H1 (cell line): ENCODE measurements around the gene ASB6. TPM values are rescaled to one million over a fixed set of nuclear protein-coding genes. Genes with fewer than 3 reads are reported as not detected.

Experiments
- CTCF ChIA-PET: fragments of 300-600 bp; sonication (Branson Sonifier 250); formaldehyde crosslinking; loops from one replicate; lab custom pipeline; 2021; ENCODE audit not compliant: partially characterized antibody; lab: Charles Lee
- POLR2A ChIA-PET: fragments of 300-600 bp; sonication (Branson Sonifier 250); formaldehyde crosslinking; loops from one replicate; lab custom pipeline; 2021; ENCODE audit warnings: inconsistent platforms; ENCODE audit not compliant: partially characterized antibody; lab: Charles Lee
- DNase-seq, 2 experiments: peaks; one replicate each; pipeline versions ENCODE4 v3.0.0 to v3.0.0-alpha.2; 2010 to 2022; ENCODE audit warnings: low spot score in 2 of 2, low read depth in 1 of 2, mixed read lengths in 1 of 2
- FAIRE-seq: peaks from 2 replicates; lab custom pipeline; 2011; peaks lifted over from hg19 to GRCh38; lab: Jason Lieb, UNC
- H2AFZ ChIP-seq: 2 replicates; pipeline ENCODE4 v1.8.1; 2012; ENCODE audit warnings: low read length, inconsistent platforms
- H2AK5ac ChIP-seq: 2 replicates; pipeline ENCODE4 v1.6.1; 2013; ENCODE audit warnings: low read depth, low read length
- H2BK120ac ChIP-seq: replicated peaks from 2 replicates; pipeline ENCODE3; 2013; ENCODE audit warnings: low read depth, low read length, inconsistent platforms
- H2BK12ac ChIP-seq: 2 replicates; pipeline ENCODE4 v1.6.1; 2013; ENCODE audit warnings: low read depth, low read length
- H2BK15ac ChIP-seq: 2 replicates; pipeline ENCODE4 v1.6.1; 2013; ENCODE audit warnings: low read length
- H2BK20ac ChIP-seq: 2 replicates; pipeline ENCODE4 v1.6.1; 2013; ENCODE audit warnings: low read length
- H2BK5ac ChIP-seq: 2 replicates; pipeline ENCODE4 v1.6.1; 2013; ENCODE audit warnings: low read depth, low read length
- H3K14ac ChIP-seq: 2 replicates; pipeline ENCODE4 v1.6.1; 2013; ENCODE audit warnings: inconsistent platforms; ENCODE audit not compliant: insufficient read length
- H3K18ac ChIP-seq: 2 replicates; pipeline ENCODE4 v1.6.1; 2013; ENCODE audit warnings: low read length; ENCODE audit errors: extremely low read depth
- H3K23ac ChIP-seq: 2 replicates; pipeline ENCODE4 v1.6.1; 2013; ENCODE audit warnings: inconsistent platforms; ENCODE audit not compliant: insufficient read length
- H3K23me2 ChIP-seq: 2 replicates; pipeline ENCODE4 v1.6.1; 2013; ENCODE audit warnings: low read depth, low read length
- H3K27ac ChIP-seq: 2 replicates; pipeline ENCODE4 v1.6.1; 2011; ENCODE audit warnings: low read depth, low read length, inconsistent platforms
- H3K27me3 ChIP-seq, 4 experiments: replicated peaks in 1 of 4; 1 replicate in 1 of 4; 2 replicates in 3 of 4; pipeline versions ENCODE4 v1.6.1 to v1.8.1; 2011 to 2013; ENCODE audit warnings: low read length in 3 of 4, mild to moderate bottlenecking in 3 of 4, inconsistent platforms in 2 of 4, mixed read lengths in 2 of 4, moderate library complexity in 1 of 4; ENCODE audit not compliant: control insufficient read depth in 3 of 4, insufficient read depth in 3 of 4; ENCODE audit errors: extremely low read depth in 1 of 4
- H3K36me3 ChIP-seq, 4 experiments: 2 replicates each; pipeline versions ENCODE4 v1.6.1 to v1.8.1; 2011 to 2013; ENCODE audit warnings: mild to moderate bottlenecking in 4 of 4, low read length in 3 of 4, moderate library complexity in 2 of 4, control low read depth in 1 of 4, inconsistent platforms in 1 of 4; ENCODE audit not compliant: insufficient read depth in 4 of 4, control insufficient read depth in 2 of 4
- H3K4ac ChIP-seq: replicated peaks from 2 replicates; pipeline ENCODE3; 2013; ENCODE audit warnings: low read length, low read depth, mixed read lengths, inconsistent platforms; ENCODE audit not compliant: insufficient read length
- H3K4me1 ChIP-seq, 4 experiments: replicated peaks in 1 of 4; 1 replicate in 1 of 4; 2 replicates in 3 of 4; pipeline versions ENCODE4 v1.6.1 to v1.8.1; 2011 to 2013; ENCODE audit warnings: low read length in 3 of 4, inconsistent platforms in 2 of 4, mixed read lengths in 1 of 4; ENCODE audit not compliant: insufficient read depth in 4 of 4, control insufficient read depth in 3 of 4
- H3K4me2 ChIP-seq, 2 experiments: 2 replicates each; pipeline versions ENCODE4 v1.6.1 to v1.8.1; 2011 to 2013; ENCODE audit warnings: low read depth in 2 of 2, low read length in 2 of 2, control low read depth in 1 of 2, inconsistent platforms in 1 of 2, mild to moderate bottlenecking in 1 of 2; ENCODE audit not compliant: insufficient read depth in 1 of 2
- H3K4me3 ChIP-seq, 4 experiments: fragments of 200-600, 300-600 bp in 1 of 4; sonication (generic), shearing (Covaris generic), sonication (Bioruptor Twin) in 1 of 4; 2 replicates each; pipeline versions ENCODE4 v1.5.1 to v1.8.1; 2011 to 2016; ENCODE audit warnings: low read length in 4 of 4, low read depth in 3 of 4, control low read depth in 2 of 4, inconsistent platforms in 2 of 4, mild to moderate bottlenecking in 2 of 4, mixed read lengths in 1 of 4, moderate library complexity in 1 of 4; ENCODE audit not compliant: insufficient read depth in 2 of 4; ENCODE audit errors: extremely low read depth in 1 of 4
- H3K56ac ChIP-seq: replicated peaks from 2 replicates; pipeline ENCODE3; 2013; ENCODE audit warnings: low read depth, mild to moderate bottlenecking, mixed read lengths, low read length, inconsistent platforms; ENCODE audit not compliant: insufficient read length
- H3K79me1 ChIP-seq: 2 replicates; pipeline ENCODE4 v1.6.1; 2013; ENCODE audit warnings: low read depth, low read length, control low read depth
- H3K79me2 ChIP-seq, 2 experiments: 2 replicates each; pipeline versions ENCODE4 v1.6.1 to v1.8.1; 2012 to 2013; ENCODE audit warnings: low read length in 2 of 2, mild to moderate bottlenecking in 2 of 2, inconsistent platforms in 1 of 2; ENCODE audit not compliant: insufficient read depth in 2 of 2, control insufficient read depth in 1 of 2
- H3K9ac ChIP-seq, 4 experiments: replicated peaks in 1 of 4; 1 replicate in 1 of 4; 2 replicates in 3 of 4; pipeline versions ENCODE4 v1.6.1 to v1.8.1; 2011 to 2013; ENCODE audit warnings: low read depth in 3 of 4, low read length in 3 of 4, control low read depth in 2 of 4, mild to moderate bottlenecking in 2 of 4, moderate library complexity in 2 of 4, inconsistent platforms in 1 of 4; ENCODE audit errors: extremely low read depth in 1 of 4
- H3K9me3 ChIP-seq, 2 experiments: 2 replicates each; pipeline versions ENCODE4 v1.6.1 to v1.8.1; 2012 to 2013; ENCODE audit warnings: mild to moderate bottlenecking in 2 of 2, moderate library complexity in 2 of 2, control low read depth in 1 of 2, inconsistent platforms in 1 of 2, low read depth in 1 of 2, low read length in 1 of 2, mixed read lengths in 1 of 2; ENCODE audit not compliant: insufficient read depth in 2 of 2
- H4K20me1 ChIP-seq, 2 experiments: replicated peaks in 1 of 2; 2 replicates each; pipeline versions ENCODE3 to v1.8.1; 2011 to 2013; ENCODE audit warnings: inconsistent platforms in 2 of 2, low read length in 2 of 2, mild to moderate bottlenecking in 1 of 2; ENCODE audit not compliant: insufficient read depth in 2 of 2, control insufficient read depth in 1 of 2
- H4K5ac ChIP-seq: 2 replicates; pipeline ENCODE4 v1.6.1; 2013; ENCODE audit warnings: low read length, low read depth, mixed read lengths, inconsistent platforms; ENCODE audit not compliant: insufficient read length
- H4K8ac ChIP-seq: 2 replicates; pipeline ENCODE4 v1.8.0; 2013; ENCODE audit warnings: mild to moderate bottlenecking, moderate library complexity, low read length, inconsistent platforms; ENCODE audit not compliant: insufficient read depth; ENCODE audit errors: extremely low read depth
- H4K91ac ChIP-seq: replicated peaks from 2 replicates; pipeline ENCODE3; 2013; ENCODE audit warnings: low read length, mixed read lengths, inconsistent platforms; ENCODE audit not compliant: insufficient read length
- EZH2 ChIP-seq: fragments of 200-600 bp; sonication (generic); IDR thresholded peaks from 2 replicates; pipeline ENCODE4 v1.7.1; 2012; ENCODE audit warnings: low read depth, mild to moderate bottlenecking, moderate library complexity, low read length, inconsistent platforms; ENCODE audit not compliant: severe bottlenecking
- KDM1A ChIP-seq: fragments of 200-600, 300-600 bp; sonication (generic); IDR thresholded peaks from 2 replicates; pipeline ENCODE4 v1.7.1; 2016; ENCODE audit warnings: mild to moderate bottlenecking, low read length, borderline replicate concordance
- NRF1 ChIP-seq: IDR thresholded peaks from 2 replicates; pipeline ENCODE4 v1.6.1; 2011; ENCODE audit warnings: mild to moderate bottlenecking, low read depth, low read length, improper control_type of control experiment
- RAD21 ChIP-seq, 2 experiments: IDR thresholded peaks in 1 of 2; conservative IDR thresholded peaks in 1 of 2; 2 replicates each; pipeline ENCODE4 v1.6.1; 2011; ENCODE audit warnings: low read depth in 2 of 2, low read length in 2 of 2, improper control_type of control experiment in 1 of 2, inconsistent platforms in 1 of 2, mild to moderate bottlenecking in 1 of 2, moderate library complexity in 1 of 2
- SAP30 ChIP-seq: fragments of 300-600 bp; sonication (generic); IDR thresholded peaks from 2 replicates; pipeline ENCODE4 v1.7.1; 2012; ENCODE audit warnings: low read length, moderate library complexity, mild to moderate bottlenecking, inconsistent platforms; ENCODE audit not compliant: insufficient read depth, insufficient replicate concordance
- TAF1 ChIP-seq: IDR thresholded peaks from 2 replicates; pipeline ENCODE4 v1.6.1; 2011; ENCODE audit warnings: mild to moderate bottlenecking, low read depth, low read length
- WGBS, 2 experiments: shearing (Covaris generic) in 1 of 2; methylation state at CpG; one replicate each; pipeline versions ENCODE4 v1.1.6 to v1.1.7; 2013 to 2015; ENCODE audit warnings: low lambda C conversion rate in 2 of 2, mixed read lengths in 2 of 2, inconsistent platforms in 1 of 2, low coverage in 1 of 2, missing lambda C conversion rate in 1 of 2; ENCODE audit not compliant: insufficient replicate concordance in 2 of 2, insufficient coverage in 1 of 2, insufficient read length in 1 of 2; ENCODE audit errors: extremely low coverage in 1 of 2, missing lambda C conversion rate in 1 of 2; 5-methylcytosine and 5-hydroxymethylcytosine counted together
- long read RNA-seq, 2 experiments: library from RNA in 1 of 2; library from capped mRNA in 1 of 2; stranded (forward); transcript quantifications; one replicate each; pipeline ENCODE4 v2.0.0, GENCODE V29; 2021; ENCODE audit warnings: inconsistent platforms in 1 of 2
- polyA minus RNA-seq, 3 experiments: library from RNA; depleted of rRNA, polyadenylated mRNA; stranded (reverse); fragments of >200 nt; gene quantifications; 1 replicate in 2 of 3; 2 replicates in 1 of 3; pipeline ENCODE4 v1.2.3, GENCODE V29; 2011
- polyA plus RNA-seq, 7 experiments: library from polyadenylated mRNA; depleted of rRNA in 3 of 7; stranded (reverse) in 5 of 7; unstranded in 2 of 7; fragments of >200 nt in 5 of 7; fragments of 200-250 nt in 2 of 7; gene quantifications; 1 replicate in 5 of 7; 2 replicates in 1 of 7; 4 replicates in 1 of 7; pipeline versions ENCODE4 v1.2.1 to v1.2.3, GENCODE V29; 2011 to 2013; ENCODE audit warnings: missing spikeins in 2 of 7, mixed read lengths in 2 of 7
- total RNA-seq: library from RNA; stranded (reverse); fragmentation: NEBNext Ultra II Directional; extraction: Animal tissue kit (Norgen Biotek cat#: 25700); gene quantifications from 2 replicates; pipeline ENCODE4 v1.2.1, GENCODE V29; 2021

The ASB6 gene, protein sequence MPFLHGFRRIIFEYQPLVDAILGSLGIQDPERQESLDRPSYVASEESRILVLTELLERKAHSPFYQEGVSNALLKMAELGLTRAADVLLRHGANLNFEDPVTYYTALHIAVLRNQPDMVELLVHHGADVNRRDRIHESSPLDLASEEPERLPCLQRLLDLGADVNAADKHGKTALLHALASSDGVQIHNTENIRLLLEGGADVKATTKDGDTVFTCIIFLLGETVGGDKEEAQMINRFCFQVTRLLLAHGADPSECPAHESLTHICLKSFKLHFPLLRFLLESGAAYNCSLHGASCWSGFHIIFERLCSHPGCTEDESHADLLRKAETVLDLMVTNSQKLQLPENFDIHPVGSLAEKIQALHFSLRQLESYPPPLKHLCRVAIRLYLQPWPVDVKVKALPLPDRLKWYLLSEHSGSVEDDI
- 17.3 TPM in 2 replicates for total RNA-seq
- 14.0 and 19.7 TPM in 2 replicates for polyA plus RNA-seq (2011; rRNA removed)
- 16.1 TPM for polyA plus RNA-seq (2011; cell fraction: cytosol; rRNA removed)
- 28.1 TPM for polyA plus RNA-seq (2011; cell fraction: nucleus; rRNA removed)
- 9.6 to 16.5 TPM (median 14.9 TPM) in 4 replicates for polyA plus RNA-seq (2012, experiment 1 of 2)
- polyA plus RNA-seq (2012, experiment 2 of 2) = 14.4 TPM
- 12.1 TPM for polyA plus RNA-seq (2013, experiment 1 of 2)
- 12.0 TPM for polyA plus RNA-seq (2013, experiment 2 of 2)
- polyA minus RNA-seq (2011; rRNA and poly(A)+ RNA removed) = 8.4 and 11.0 TPM in 2 replicates
- polyA minus RNA-seq (2011; cell fraction: cytosol; rRNA and poly(A)+ RNA removed) = 7.3 TPM
- polyA minus RNA-seq (2011; cell fraction: nucleus; rRNA and poly(A)+ RNA removed) = 9.7 TPM
- long read RNA-seq, experiment 1, partial matches to known transcripts = 0 of 15 reads
- long read RNA-seq, experiment 1, other reads (novel, unspliced or antisense) = 11 of 15 reads
- long read RNA-seq, experiment 2 = 0 reads

DNA sequence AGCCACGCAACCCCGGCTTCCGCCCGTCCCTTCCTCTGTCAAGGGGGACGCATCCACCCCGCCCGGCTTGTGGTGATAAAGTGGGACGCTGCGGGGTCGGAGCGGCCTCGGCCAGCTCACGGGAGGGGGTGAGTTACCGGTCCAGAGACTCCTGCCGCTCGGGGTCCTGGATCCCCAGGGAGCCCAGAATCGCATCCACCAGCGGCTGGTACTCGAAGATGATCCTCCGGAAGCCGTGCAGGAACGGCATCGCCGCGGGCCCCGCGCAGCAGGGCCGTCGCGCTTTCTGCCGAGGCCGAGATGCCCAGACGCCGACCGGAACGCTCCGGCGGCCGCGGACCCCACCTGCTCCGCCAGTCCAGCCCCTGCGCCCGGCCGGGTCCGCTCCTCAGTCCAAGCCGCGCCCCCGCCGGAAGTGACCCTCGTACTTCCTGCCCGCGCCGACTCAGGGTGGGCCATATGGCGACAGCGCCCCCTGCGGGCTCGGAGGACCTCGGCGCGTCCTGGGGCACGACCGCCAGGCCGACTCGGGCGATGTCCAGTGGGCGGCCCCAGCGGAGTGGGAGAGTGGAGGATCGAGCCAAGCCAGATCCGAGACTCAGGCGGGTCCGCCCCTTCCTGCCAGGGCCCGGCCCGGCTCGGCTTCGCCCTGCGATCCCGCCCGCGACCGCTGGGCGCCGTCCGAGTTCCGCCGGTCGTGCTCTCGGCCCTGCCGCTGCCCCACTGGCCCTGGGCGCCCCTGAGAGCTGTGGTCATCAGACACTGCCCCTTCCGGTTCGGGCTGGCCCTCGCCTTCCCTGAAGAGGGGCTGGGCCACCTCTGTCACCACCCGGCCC lies at the start of gene ASB6:
Gene ASB6 (minus strand): TSS at position 402 of the 836 bp plus-strand sequence. CDS start 152 bp downstream, at position 250.
- Histone ChIP-seq H3K4me3 (peak within 1 kb of the TSS; percentile 66 to 98 (median 84)), H4K8ac (peak within 1 kb of the TSS; percentile 81), H2BK12ac (no peak within 1 kb of the TSS), H2BK20ac (no peak within 1 kb of the TSS), H2AFZ (peak within 1 kb of the TSS; percentile 96), H2BK5ac (0 out of 2 replicates have a peak within 1 kb of the TSS, but pooled peaks have one; percentile 20), H2BK120ac (no peak within 1 kb of the TSS), H2AK5ac (no peak within 1 kb of the TSS), H3K36me3 (peaks cover 0 to 18% (median 9%) of the 10 kb centered on the region in 4 experiments; a peak in 5 of 8 replicates), H3K79me2 (peaks cover 0 to 13% of the 10 kb centered on the region in 2 experiments; a peak in 2 of 4 replicates), H3K18ac (peak within 1 kb of the TSS; percentile 71), H2BK15ac (no peak within 1 kb of the TSS), H3K27ac (no peak within 1 kb of the TSS), H3K4me1 (peaks cover 0 to 10% (median 6%) of the 10 kb centered on the region in 4 experiments; a peak in 4 of 7 replicates), H3K9me3 (no peaks in the 10 kb centered on the region), H3K9ac (peak within 1 kb of the TSS; percentile 42 to 82 (median 70)), H3K79me1 (peaks cover 4% of the 10 kb centered on the region), H3K23me2 (peaks cover 8% of the 10 kb centered on the region; the same call in 1 of the 2 replicates), H3K23ac (no peak within 1 kb of the TSS), H4K91ac (peak within 1 kb of the TSS; percentile 91), H4K5ac (peak within 1 kb of the TSS; percentile 53), H3K14ac (no peak within 1 kb of the TSS), H3K56ac (no peak within 1 kb of the TSS), H4K20me1 (peaks cover 6 to 14% of the 10 kb centered on the region in 2 experiments), H3K27me3 (no peaks in the 10 kb centered on the region), H3K4me2 (peak within 1 kb of the TSS; percentile 87 to 94), H3K4ac (peak within 1 kb of the TSS; percentile 15)
- POLR2A ChIA-PET = interaction anchor here (0.9 to 8.2 kb wide), 2 partner anchors 9 to 15 kb away, joined by 3 to 95 read pairs; partner anchors contain the start of gene NTMT1
- FAIRE-seq = no peak
- 2% methylated on average over 55 of the region's 93 CpGs; no CpG with 5 or more reads in 1 of the 2 experiments for WGBS, 2 experiments
- peak; percentile 83 to 100 for DNase-seq
- CTCF ChIA-PET = interaction anchor here (0.6 to 6.5 kb wide), 26 partner anchors 9 to 529 kb away, joined by 3 to 56 read pairs (median 4); partner anchors contain the start of gene NTMT1
- TF ChIP-seq RAD21 (IDR thresholded peaks at IDR 0.05 in 1 of 2, conservative IDR thresholded peaks at IDR 0.05 in 1 of 2; ENCODE audit: low read depth in 2 of 2, low read length in 2 of 2) (peak; percentile 92 to 93), TAF1 (peak; percentile 70), EZH2 (no peak), NRF1 (no peak), KDM1A (no peak), SAP30 (no peak)
